IMR-90 (cell line): ENCODE results near the gene HGFAC. TPM values are rescaled to one million over a fixed set of nuclear protein-coding genes. Genes with fewer than 3 reads are reported as not detected.

ENCODE experiments used
- ATAC-seq: fragments of 200-7000 bp; cut with Tn5 transposase; 2 replicates; pipeline ENCODE4 v1.9.1; 2020; ENCODE audit warnings: low read depth, mild to moderate bottlenecking, moderate library complexity
- BruUV-seq: library from RNA; stranded (reverse); fragments of 400-500 nt; replicated peaks from 2 replicates; lab custom pipeline; 2021; lab: Mats Ljungman, UMichigan
- CTCF ChIA-PET: fragments of 300-600 bp; formaldehyde crosslinking; extraction: SDS; loops from one replicate; lab custom pipeline; 2021; ENCODE audit warnings: antibody characterized with exemption; lab: Yijun Ruan, JAX
- POLR2A ChIA-PET: fragments of 300-600 bp; sonication (Branson Sonifier 250); formaldehyde crosslinking; loops from one replicate; lab custom pipeline; 2022; ENCODE audit warnings: antibody characterized with exemption; ENCODE audit not compliant: unreplicated experiment; lab: Charles Lee
- DNase-seq: peaks from one replicate; pipeline ENCODE4 v3.0.0; 2013
- H2AFZ ChIP-seq: replicated peaks from 2 replicates; pipeline ENCODE3; 2013; ENCODE audit warnings: low read length, mild to moderate bottlenecking; ENCODE audit not compliant: poor library complexity
- H2AK5ac ChIP-seq: 2 replicates; pipeline ENCODE4 v1.6.1; 2013; ENCODE audit warnings: low read depth, low read length, inconsistent platforms
- H2AK9ac ChIP-seq: replicated peaks from 2 replicates; pipeline ENCODE3; 2013; ENCODE audit warnings: mild to moderate bottlenecking, low read depth, low read length, moderate library complexity; ENCODE audit not compliant: poor library complexity
- H2BK120ac ChIP-seq: 2 replicates; pipeline ENCODE4 v1.6.1; 2013; ENCODE audit warnings: low read depth, low read length, inconsistent platforms
- H2BK15ac ChIP-seq: 3 replicates; pipeline ENCODE4 v1.6.1; 2013; ENCODE audit warnings: low read depth, low read length, inconsistent platforms
- H2BK20ac ChIP-seq: 2 replicates; pipeline ENCODE4 v1.6.1; 2013; ENCODE audit warnings: low read depth, mild to moderate bottlenecking, inconsistent platforms, low read length, moderate library complexity
- H2BK5ac ChIP-seq: 2 replicates; pipeline ENCODE4 v1.6.1; 2013; ENCODE audit warnings: mild to moderate bottlenecking, low read depth, low read length, inconsistent platforms; ENCODE audit not compliant: poor library complexity, severe bottlenecking
- H3K14ac ChIP-seq: replicated peaks from 2 replicates; pipeline ENCODE4 v1.6.1; 2013; ENCODE audit warnings: low read depth, low read length, inconsistent platforms
- H3K18ac ChIP-seq: 2 replicates; pipeline ENCODE4 v1.6.1; 2013; ENCODE audit warnings: low read depth, low read length, control low read depth
- H3K23ac ChIP-seq: 2 replicates; pipeline ENCODE4 v1.6.1; 2013; ENCODE audit warnings: low read depth, low read length, inconsistent platforms
- H3K27ac ChIP-seq: 2 replicates; pipeline ENCODE4 v1.5.1; 2013; ENCODE audit warnings: mild to moderate bottlenecking, control low read depth, low read length; ENCODE audit not compliant: insufficient read depth
- H3K27me3 ChIP-seq: 2 replicates; pipeline ENCODE4 v1.6.1; 2013; ENCODE audit warnings: low read length; ENCODE audit not compliant: control insufficient read depth, insufficient read depth
- H3K36me3 ChIP-seq: 2 replicates; pipeline ENCODE4 v1.6.1; 2013; ENCODE audit warnings: low read length, mixed read lengths; ENCODE audit not compliant: control insufficient read depth, insufficient read depth
- H3K4ac ChIP-seq: 2 replicates; pipeline ENCODE4 v1.6.1; 2013; ENCODE audit warnings: low read depth, low read length, inconsistent platforms
- H3K4me1 ChIP-seq: 2 replicates; pipeline ENCODE4 v1.6.1; 2013; ENCODE audit warnings: low read length, mixed read lengths; ENCODE audit not compliant: control insufficient read depth, insufficient read depth
- H3K4me2 ChIP-seq: 2 replicates; pipeline ENCODE4 v1.6.1; 2013; ENCODE audit warnings: low read depth, mild to moderate bottlenecking, control low read depth, low read length, moderate library complexity
- H3K4me3 ChIP-seq: 2 replicates; pipeline ENCODE4 v1.5.1; 2013; ENCODE audit warnings: low read depth, mild to moderate bottlenecking, control low read depth, low read length, moderate library complexity; ENCODE audit not compliant: insufficient read depth
- H3K56ac ChIP-seq: 2 replicates; pipeline ENCODE4 v1.6.1; 2013; ENCODE audit warnings: low read length, inconsistent platforms; ENCODE audit not compliant: insufficient read depth; ENCODE audit errors: extremely low read depth
- H3K79me1 ChIP-seq, 2 experiments: 2 replicates each; pipeline ENCODE4 v1.6.1; 2013; ENCODE audit warnings: low read length in 2 of 2, inconsistent platforms in 1 of 2, low read depth in 1 of 2
- H3K9ac ChIP-seq: 2 replicates; pipeline ENCODE4 v1.6.1; 2013; ENCODE audit warnings: low read depth, low read length, control low read depth
- H3K9me1 ChIP-seq: 2 replicates; pipeline ENCODE4 v1.6.1; 2013; ENCODE audit warnings: low read length, inconsistent platforms; ENCODE audit not compliant: insufficient read depth
- H3K9me3 ChIP-seq: 2 replicates; pipeline ENCODE4 v1.6.1; 2013; ENCODE audit warnings: low read length; ENCODE audit not compliant: control insufficient read depth, insufficient read depth
- H4K20me1 ChIP-seq: 2 replicates; pipeline ENCODE4 v1.6.1; 2013; ENCODE audit warnings: low read length, inconsistent platforms; ENCODE audit not compliant: insufficient read depth
- H4K5ac ChIP-seq: 2 replicates; pipeline ENCODE4 v1.6.1; 2013; ENCODE audit warnings: mild to moderate bottlenecking, low read depth, low read length, control low read depth
- H4K8ac ChIP-seq, 2 experiments: 2 replicates each; pipeline ENCODE4 v1.6.1; 2013; ENCODE audit warnings: low read depth in 2 of 2, low read length in 2 of 2, control low read depth in 1 of 2, inconsistent platforms in 1 of 2
- H4K91ac ChIP-seq: 2 replicates; pipeline ENCODE4 v1.6.1; 2013; ENCODE audit warnings: low read depth, low read length, inconsistent platforms; ENCODE audit not compliant: insufficient read depth
- BHLHE40 ChIP-seq: fragments of 150-350 bp; IDR thresholded peaks from 2 replicates; pipeline ENCODE4 v1.6.1; 2016; ENCODE audit warnings: mild to moderate bottlenecking, low read depth, low read length
- CEBPB ChIP-seq: IDR thresholded peaks from 2 replicates; pipeline ENCODE4 v1.6.1; 2012; ENCODE audit warnings: low read depth, low read length, improper control_type of control experiment
- CHD1 ChIP-seq: IDR thresholded peaks from 2 replicates; pipeline ENCODE4 v1.6.1; 2012; ENCODE audit warnings: low read depth, low read length, improper control_type of control experiment
- ELK1 ChIP-seq: fragments of 150-350 bp; IDR thresholded peaks from 2 replicates; pipeline ENCODE4 v1.6.1; 2016; ENCODE audit warnings: low read depth, mild to moderate bottlenecking, low read length, moderate library complexity, borderline replicate concordance
- FOS ChIP-seq: fragments of 150-350 bp; IDR thresholded peaks from 2 replicates; pipeline ENCODE4 v1.6.1; 2016; ENCODE audit warnings: low read depth, low read length
- MAFK ChIP-seq: IDR thresholded peaks from 2 replicates; pipeline ENCODE4 v1.6.1; 2012; ENCODE audit warnings: low read depth, low read length, improper control_type of control experiment
- MAZ ChIP-seq: IDR thresholded peaks from 2 replicates; pipeline ENCODE4 v1.6.1; 2012; ENCODE audit warnings: low read depth, mild to moderate bottlenecking, low read length, improper control_type of control experiment, moderate library complexity, borderline replicate concordance
- MXI1 ChIP-seq: IDR thresholded peaks from 2 replicates; pipeline ENCODE4 v1.6.1; 2012; ENCODE audit warnings: low read depth, mild to moderate bottlenecking, low read length, moderate library complexity, borderline replicate concordance
- NFE2L2 ChIP-seq: fragments of 150-350 bp; IDR thresholded peaks from 2 replicates; pipeline ENCODE4 v1.6.1; 2016; ENCODE audit warnings: low read depth, mild to moderate bottlenecking, low read length
- POLR2A ChIP-seq: IDR thresholded peaks from 2 replicates; pipeline ENCODE4 v1.6.1; 2012; ENCODE audit warnings: mild to moderate bottlenecking, low read depth, low read length
- RAD21 ChIP-seq: IDR thresholded peaks from 2 replicates; pipeline ENCODE4 v1.6.1; 2012; ENCODE audit warnings: low read length, improper control_type of control experiment
- RCOR1 ChIP-seq: IDR thresholded peaks from 2 replicates; pipeline ENCODE4 v1.6.1; 2012; ENCODE audit warnings: mild to moderate bottlenecking, low read length, improper control_type of control experiment; ENCODE audit not compliant: insufficient replicate concordance
- RFX5 ChIP-seq: IDR thresholded peaks from 2 replicates; pipeline ENCODE4 v1.8.0; 2012; ENCODE audit warnings: low read depth, mild to moderate bottlenecking, low read length, moderate library complexity
- SMC3 ChIP-seq: fragments of 150-350 bp; IDR thresholded peaks from 2 replicates; pipeline ENCODE4 v1.6.1; 2016; ENCODE audit warnings: low read depth, mild to moderate bottlenecking, antibody characterized with exemption, low read length, moderate library complexity
- USF2 ChIP-seq: fragments of 150-350 bp; IDR thresholded peaks from 2 replicates; pipeline ENCODE4 v1.6.1; 2017; ENCODE audit warnings: mild to moderate bottlenecking, antibody characterized with exemption, low read length, low read depth
- WGBS, 2 experiments: methylation state at CpG; one replicate each; pipeline versions ENCODE4 v1.1.5 to v1.1.7; 2013; ENCODE audit warnings: missing lambda C conversion rate in 2 of 2; ENCODE audit not compliant: insufficient read length in 1 of 2; ENCODE audit errors: extremely low coverage in 2 of 2; 5-methylcytosine and 5-hydroxymethylcytosine counted together
- dilution Hi-C: fragments of 300-500 bp; cut with HindIII; formaldehyde crosslinking; loops from one replicate; pipeline ENCODE4 v1.14.3; 2018; ENCODE audit warnings: low sequenced_read_pairs; ENCODE audit not compliant: unreplicated experiment
- in situ Hi-C: fragments of 300-500 bp; cut with MboI; formaldehyde crosslinking; loops from 3 replicates; pipeline ENCODE4 v1.14.3; 2019; ENCODE audit warnings: low sequenced_read_pairs, inconsistent platforms, mixed read lengths
- intact Hi-C: fragments of 100-400 bp; cut with micrococcal nuclease; formaldehyde crosslinking; loops from 2 replicates; pipeline ENCODE4 v1.10.0; 2022
- polyA plus RNA-seq, 3 experiments: library from polyadenylated mRNA; depleted of rRNA; stranded (reverse); fragments of >200 nt; gene quantifications; 2 replicates each; pipeline ENCODE4 v1.2.3, GENCODE V29; 2012; ENCODE audit warnings: low replicate concordance in 1 of 3
- total RNA-seq: library from RNA; depleted of rRNA; stranded (reverse); fragments of >200 nt; gene quantifications from 2 replicates; pipeline ENCODE4 v1.2.3, GENCODE V29; 2012
- TF ChIP-seq, protein P1 (sequence below): conservative IDR thresholded peaks from 2 replicates; pipeline ENCODE4 v1.5.1; 2012; ENCODE audit warnings: mild to moderate bottlenecking, low read depth, low read length, improper control_type of control experiment

The HGFAC gene
- total and polyA plus RNA-seq, 2 of the 4 experiments (the other 2 are of a cell fraction), result 0.05 TPM; not detected in 1

- H3K56ac ChIP-seq, result no peak overlapping the region
- no peak overlapping the region for H2BK120ac ChIP-seq
- no peaks in the 10 kb centered on the region for H3K79me1 ChIP-seq
- H2BK15ac ChIP-seq, result no peak overlapping the region
- H3K9me1 ChIP-seq, result 0 out of 2 replicates have a peak, but pooled peaks cover 3% of the 10 kb centered on the region
- H4K20me1 ChIP-seq, result no peaks in the 10 kb centered on the region; the same call in 1 of the 2 replicates
- no peak overlapping the region for H3K23ac ChIP-seq
- no peak overlapping the region for H2AFZ ChIP-seq
- ChIA-PET CTCF (no interaction called here), POLR2A (no interaction called here)
- intact Hi-C loops, result no loop called here
- no peak overlapping the region for H3K9ac ChIP-seq
- no peak overlapping the region for H4K91ac ChIP-seq
- H2BK20ac ChIP-seq, result no peak overlapping the region
- no peak overlapping the region for H3K27ac ChIP-seq
- H3K4me3 ChIP-seq, result no peak overlapping the region
- DNase-seq, result no peak
- no peak overlapping the region for H3K4ac ChIP-seq
- H3K36me3 ChIP-seq, result peaks cover 22% of the 10 kb centered on the region
- H4K8ac ChIP-seq, result no peak overlapping the region
- no peak overlapping the region for H3K14ac ChIP-seq
- H4K5ac ChIP-seq, result no peak overlapping the region
- no peak overlapping the region for H3K4me2 ChIP-seq
- no peak overlapping the region for H2AK5ac ChIP-seq
- dilution Hi-C loops, result no loop called here
- no peaks in the 10 kb centered on the region for H3K27me3 ChIP-seq
- no peak overlapping the region for H3K18ac ChIP-seq
- in situ Hi-C loops, result no loop called here
- no peaks in the 10 kb centered on the region for H3K9me3 ChIP-seq
- TF ChIP-seq FOS, result no peak
- TF ChIP-seq MXI1, result no peak
- TF ChIP-seq RAD21, result no peak
- TF ChIP-seq RCOR1, result no peak
- TF ChIP-seq, protein P1, sequence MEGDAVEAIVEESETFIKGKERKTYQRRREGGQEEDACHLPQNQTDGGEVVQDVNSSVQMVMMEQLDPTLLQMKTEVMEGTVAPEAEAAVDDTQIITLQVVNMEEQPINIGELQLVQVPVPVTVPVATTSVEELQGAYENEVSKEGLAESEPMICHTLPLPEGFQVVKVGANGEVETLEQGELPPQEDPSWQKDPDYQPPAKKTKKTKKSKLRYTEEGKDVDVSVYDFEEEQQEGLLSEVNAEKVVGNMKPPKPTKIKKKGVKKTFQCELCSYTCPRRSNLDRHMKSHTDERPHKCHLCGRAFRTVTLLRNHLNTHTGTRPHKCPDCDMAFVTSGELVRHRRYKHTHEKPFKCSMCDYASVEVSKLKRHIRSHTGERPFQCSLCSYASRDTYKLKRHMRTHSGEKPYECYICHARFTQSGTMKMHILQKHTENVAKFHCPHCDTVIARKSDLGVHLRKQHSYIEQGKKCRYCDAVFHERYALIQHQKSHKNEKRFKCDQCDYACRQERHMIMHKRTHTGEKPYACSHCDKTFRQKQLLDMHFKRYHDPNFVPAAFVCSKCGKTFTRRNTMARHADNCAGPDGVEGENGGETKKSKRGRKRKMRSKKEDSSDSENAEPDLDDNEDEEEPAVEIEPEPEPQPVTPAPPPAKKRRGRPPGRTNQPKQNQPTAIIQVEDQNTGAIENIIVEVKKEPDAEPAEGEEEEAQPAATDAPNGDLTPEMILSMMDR, result no peak
- TF ChIP-seq CEBPB, result no peak
- TF ChIP-seq BHLHE40, result no peak
- no peak for TF ChIP-seq ELK1
- TF ChIP-seq POLR2A, result no peak
- TF ChIP-seq MAFK, result no peak
- TF ChIP-seq CHD1, result no peak
- no peak for TF ChIP-seq RFX5
- TF ChIP-seq USF2, result no peak
- TF ChIP-seq NFE2L2, result no peak
- TF ChIP-seq SMC3, result no peak
- TF ChIP-seq MAZ, result no peak
- H3K4me1 ChIP-seq, result no peaks in the 10 kb centered on the region
- ATAC-seq, result no peak
- no peak overlapping the region for H2BK5ac ChIP-seq
- BruUV-seq, result no TSS peak
- H2AK9ac ChIP-seq, result no peak overlapping the region
- WGBS, 2 experiments, result 95% methylated on average over 4 of the region's 21 CpGs; no CpG with 5 or more reads in 1 of the 2 experiments
These were observed 11.2 kb upstream of the HGFAC start for GRCh38 chr4:3430524-3430923.
